Measurements from ENCODE around the gene FUBP3.

- TF ChIP-seq CTCF (IDR thresholded peaks at IDR 0.05), result no peak
- no peak for TF ChIP-seq POLR2A (IDR thresholded peaks at IDR 0.05)
Observed at GRCh38 chr9:130542457-130543228, 36.7 kb upstream of the FUBP3 start.

Data from gastroesophageal sphincter (tissue), 3 donors.